ENCODE measurements around the gene PRLH.

DNA sequence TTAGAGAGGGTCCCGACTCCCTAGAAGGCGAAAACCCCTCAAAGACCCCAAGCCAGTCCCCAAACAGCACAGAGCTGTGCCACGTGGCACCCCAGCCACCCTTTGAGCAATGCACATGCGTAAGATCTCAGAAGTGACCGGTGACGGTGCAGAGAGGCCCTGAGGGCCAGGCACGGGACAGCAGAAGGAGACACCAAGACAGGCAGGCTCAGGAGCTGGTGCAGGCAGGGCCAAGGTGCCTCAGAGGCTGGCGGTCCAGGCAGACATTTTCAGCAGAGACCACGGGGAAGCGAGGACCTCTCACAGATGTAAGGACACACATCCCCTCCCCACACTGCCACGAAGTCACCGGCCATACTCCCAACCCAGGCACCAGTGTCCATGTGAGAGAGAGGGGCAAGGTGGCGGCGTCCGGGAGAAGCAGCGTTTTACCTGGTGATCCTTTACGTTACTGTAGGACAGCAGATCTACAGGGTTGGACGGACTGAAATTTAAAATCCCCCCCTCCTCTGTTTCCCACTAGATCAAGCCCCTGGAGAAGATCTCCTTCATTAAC lies 26.1 kb downstream of the PRLH start:
- TF ChIP-seq, protein P1, sequence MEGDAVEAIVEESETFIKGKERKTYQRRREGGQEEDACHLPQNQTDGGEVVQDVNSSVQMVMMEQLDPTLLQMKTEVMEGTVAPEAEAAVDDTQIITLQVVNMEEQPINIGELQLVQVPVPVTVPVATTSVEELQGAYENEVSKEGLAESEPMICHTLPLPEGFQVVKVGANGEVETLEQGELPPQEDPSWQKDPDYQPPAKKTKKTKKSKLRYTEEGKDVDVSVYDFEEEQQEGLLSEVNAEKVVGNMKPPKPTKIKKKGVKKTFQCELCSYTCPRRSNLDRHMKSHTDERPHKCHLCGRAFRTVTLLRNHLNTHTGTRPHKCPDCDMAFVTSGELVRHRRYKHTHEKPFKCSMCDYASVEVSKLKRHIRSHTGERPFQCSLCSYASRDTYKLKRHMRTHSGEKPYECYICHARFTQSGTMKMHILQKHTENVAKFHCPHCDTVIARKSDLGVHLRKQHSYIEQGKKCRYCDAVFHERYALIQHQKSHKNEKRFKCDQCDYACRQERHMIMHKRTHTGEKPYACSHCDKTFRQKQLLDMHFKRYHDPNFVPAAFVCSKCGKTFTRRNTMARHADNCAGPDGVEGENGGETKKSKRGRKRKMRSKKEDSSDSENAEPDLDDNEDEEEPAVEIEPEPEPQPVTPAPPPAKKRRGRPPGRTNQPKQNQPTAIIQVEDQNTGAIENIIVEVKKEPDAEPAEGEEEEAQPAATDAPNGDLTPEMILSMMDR (IDR thresholded peaks at IDR 0.05; ENCODE audit: low read depth, low read length), result no peak
- TF ChIP-seq EZH2phosphoT487 (IDR thresholded peaks at IDR 0.05; ENCODE audit: low read depth), result no peak

All from OCI-LY3 (cell line).